Epithelial cell of proximal tubule (primary cell): Measurements from ENCODE around the gene PTPRN2. TPM values are rescaled to one million over a fixed set of nuclear protein-coding genes. Genes with fewer than 3 reads are reported as not detected.

Experiments
- DNase-seq: peaks from one replicate; pipeline ENCODE4 v3.0.0-alpha.2; 2011; ENCODE audit warnings: low read depth
- H3K4me3 ChIP-seq: 2 replicates; pipeline ENCODE4 v1.5.1; 2011; ENCODE audit warnings: low read depth, mild to moderate bottlenecking, low read length
- total RNA-seq: library from RNA; depleted of rRNA; stranded (reverse); fragments of >200 nt; gene quantifications from 2 replicates; pipeline ENCODE4 v1.2.3, GENCODE V29; 2015
- TF ChIP-seq, protein P1 (sequence below): conservative IDR thresholded peaks from 2 replicates; pipeline ENCODE4 v1.5.1; 2012; ENCODE audit warnings: low read depth, mild to moderate bottlenecking, low read length

The PTPRN2 gene
- total RNA-seq, 1 donor from 2014 or later, result 2.8 TPM

DNA sequence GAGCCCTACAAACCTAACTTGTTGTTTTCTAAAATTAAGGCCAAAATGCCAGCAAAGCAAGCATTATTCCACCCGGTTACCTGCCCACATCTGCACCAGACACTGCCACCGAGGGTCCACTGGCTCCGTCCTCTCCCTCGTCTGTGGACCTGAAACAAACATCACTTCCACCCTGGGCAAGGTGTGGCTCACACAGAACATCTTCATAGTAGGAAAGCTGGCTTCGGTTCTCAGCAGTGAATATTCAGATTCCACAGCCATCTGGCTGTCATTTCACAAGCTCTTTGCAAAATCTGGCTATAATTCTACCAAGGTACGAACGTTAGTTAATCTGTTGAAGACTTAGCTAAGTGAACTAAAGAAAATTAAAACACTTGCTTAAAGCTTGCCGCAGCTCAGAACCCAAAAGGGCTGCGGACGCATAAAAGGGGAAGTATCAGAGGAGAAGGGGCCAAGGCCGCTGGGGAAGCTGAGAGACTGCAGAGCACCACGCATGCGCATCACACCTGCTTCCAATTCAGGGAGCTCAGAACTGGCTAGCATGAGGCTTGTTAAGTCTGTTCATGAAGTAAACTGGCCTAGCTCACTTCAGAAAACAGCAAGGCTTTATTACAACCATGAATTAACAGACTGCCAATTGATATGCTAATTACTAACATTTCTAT, 46.1 kb downstream of the PTPRN2 start:
- TF ChIP-seq, protein P1, sequence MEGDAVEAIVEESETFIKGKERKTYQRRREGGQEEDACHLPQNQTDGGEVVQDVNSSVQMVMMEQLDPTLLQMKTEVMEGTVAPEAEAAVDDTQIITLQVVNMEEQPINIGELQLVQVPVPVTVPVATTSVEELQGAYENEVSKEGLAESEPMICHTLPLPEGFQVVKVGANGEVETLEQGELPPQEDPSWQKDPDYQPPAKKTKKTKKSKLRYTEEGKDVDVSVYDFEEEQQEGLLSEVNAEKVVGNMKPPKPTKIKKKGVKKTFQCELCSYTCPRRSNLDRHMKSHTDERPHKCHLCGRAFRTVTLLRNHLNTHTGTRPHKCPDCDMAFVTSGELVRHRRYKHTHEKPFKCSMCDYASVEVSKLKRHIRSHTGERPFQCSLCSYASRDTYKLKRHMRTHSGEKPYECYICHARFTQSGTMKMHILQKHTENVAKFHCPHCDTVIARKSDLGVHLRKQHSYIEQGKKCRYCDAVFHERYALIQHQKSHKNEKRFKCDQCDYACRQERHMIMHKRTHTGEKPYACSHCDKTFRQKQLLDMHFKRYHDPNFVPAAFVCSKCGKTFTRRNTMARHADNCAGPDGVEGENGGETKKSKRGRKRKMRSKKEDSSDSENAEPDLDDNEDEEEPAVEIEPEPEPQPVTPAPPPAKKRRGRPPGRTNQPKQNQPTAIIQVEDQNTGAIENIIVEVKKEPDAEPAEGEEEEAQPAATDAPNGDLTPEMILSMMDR, result no peak
- H3K4me3 ChIP-seq, result no peak overlapping the region
- no peak for DNase-seq

DNA sequence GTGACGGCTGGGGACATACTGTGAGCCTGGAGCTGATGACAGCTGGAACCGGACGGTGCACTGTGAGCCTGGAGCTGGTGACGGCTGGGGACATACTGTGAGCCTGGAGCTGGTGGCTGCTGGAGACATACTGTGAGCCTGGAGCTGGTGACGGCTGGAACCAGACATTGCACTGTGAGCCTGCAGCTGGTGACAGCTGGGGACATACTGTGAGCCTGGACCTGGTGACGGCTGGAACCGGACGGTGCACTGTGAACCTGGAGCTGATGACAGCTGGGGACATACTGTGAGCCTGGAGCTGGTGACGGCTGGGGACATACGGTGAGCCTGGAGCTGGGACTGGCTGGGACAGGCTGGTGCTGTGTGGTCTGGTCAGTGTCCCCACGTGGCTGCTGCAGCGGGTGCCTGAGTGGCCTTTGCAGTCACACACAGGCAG, 47.9 kb downstream of the PTPRN2 start:
- TF ChIP-seq, protein P1, result no peak
- H3K4me3 ChIP-seq, result no peak overlapping the region
- no peak for DNase-seq

DNA sequence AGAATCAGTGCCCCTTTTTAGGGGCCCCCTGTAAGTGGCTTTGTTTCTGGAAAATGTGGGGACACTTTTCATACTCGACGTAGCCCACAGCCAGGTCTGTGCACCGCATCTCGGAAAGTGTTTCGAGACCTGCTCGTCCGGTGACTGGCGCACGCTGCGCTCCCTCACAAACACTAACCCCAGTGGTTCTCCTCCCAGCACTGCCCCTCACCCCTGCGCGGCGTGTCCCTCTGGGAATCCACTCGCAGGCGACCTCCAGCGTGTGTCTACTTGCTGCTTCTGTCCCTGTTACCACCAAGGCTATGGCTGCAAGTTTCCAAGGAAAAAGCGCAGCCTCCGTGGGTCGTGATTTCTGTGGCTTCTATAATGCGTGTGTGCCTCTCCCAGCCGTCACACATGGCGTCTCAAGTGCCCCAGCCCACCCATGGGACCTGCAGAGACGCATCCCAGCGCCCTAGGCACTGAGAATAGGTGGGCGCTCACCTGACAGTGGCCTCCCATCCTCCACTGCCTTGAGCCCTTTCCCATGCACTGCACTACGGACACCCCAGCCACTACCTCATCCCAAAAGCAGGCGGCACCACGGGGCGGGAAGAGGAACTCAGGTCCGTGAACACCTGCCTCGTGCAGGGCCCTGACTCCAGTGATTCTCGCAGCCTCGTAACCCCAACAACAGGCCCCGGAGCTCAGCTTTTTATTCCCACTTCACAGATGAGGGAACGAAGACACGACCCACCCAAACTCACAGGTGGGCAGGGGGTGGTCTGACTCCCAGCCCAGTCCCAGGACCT, 49.3 kb downstream of the PTPRN2 start:
- TF ChIP-seq, protein P1, result no peak
- no peak for DNase-seq
- no peak overlapping the region for H3K4me3 ChIP-seq

DNA sequence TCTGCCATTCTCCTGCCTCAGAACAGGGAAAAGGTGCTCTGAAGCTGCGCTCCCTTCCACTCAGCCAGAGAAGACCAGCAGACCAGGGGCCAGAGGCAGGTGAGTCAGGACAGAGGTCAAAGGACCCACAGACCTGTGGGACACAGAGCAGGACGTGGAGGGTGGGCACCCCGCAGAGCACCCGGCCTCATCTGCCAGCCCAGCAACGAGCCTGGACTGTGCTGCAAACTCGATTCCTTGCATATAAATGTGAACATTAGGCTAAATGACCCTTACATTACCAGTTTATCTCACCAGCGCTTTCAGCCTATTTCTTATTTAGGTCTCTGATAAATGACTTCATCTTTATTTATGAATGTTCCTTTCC, 50.1 kb downstream of the PTPRN2 start:
- H3K4me3 ChIP-seq, result no peak overlapping the region
- TF ChIP-seq, protein P1, result no peak
- DNase-seq, result no peak

DNA sequence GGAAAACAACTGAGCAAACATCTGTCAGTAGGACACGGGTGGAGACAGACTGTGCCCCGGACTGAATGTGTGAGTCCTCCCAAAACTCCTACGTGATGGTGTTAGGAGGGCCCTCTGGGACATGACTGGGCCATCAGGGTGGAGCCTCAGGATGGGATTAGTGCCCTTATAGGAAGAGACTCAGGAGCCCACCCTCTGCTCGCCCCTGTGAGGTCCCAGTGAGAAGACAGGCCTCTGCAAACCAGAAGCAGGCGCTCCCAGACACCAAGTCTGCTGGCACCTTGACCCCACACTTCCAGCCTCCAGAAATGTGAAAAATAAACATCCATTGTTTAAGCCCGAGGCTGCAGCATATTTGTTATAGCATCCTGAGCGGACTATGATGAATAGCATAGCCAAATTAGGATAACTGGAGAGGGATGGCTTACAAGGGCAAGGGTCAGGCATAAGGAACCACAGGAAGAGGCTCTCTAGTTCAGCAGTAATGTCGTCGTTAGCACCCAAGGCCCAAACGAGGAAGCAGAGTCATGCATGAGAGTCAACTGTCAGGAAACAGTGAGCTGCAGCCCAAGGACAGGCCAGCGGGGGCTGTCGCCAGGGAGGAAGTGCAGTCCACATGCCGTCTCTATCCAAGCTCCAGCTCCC, 50.6 kb downstream of the PTPRN2 start:
- H3K4me3 ChIP-seq, result no peak overlapping the region
- TF ChIP-seq, protein P1, result no peak
- DNase-seq, result no peak

DNA sequence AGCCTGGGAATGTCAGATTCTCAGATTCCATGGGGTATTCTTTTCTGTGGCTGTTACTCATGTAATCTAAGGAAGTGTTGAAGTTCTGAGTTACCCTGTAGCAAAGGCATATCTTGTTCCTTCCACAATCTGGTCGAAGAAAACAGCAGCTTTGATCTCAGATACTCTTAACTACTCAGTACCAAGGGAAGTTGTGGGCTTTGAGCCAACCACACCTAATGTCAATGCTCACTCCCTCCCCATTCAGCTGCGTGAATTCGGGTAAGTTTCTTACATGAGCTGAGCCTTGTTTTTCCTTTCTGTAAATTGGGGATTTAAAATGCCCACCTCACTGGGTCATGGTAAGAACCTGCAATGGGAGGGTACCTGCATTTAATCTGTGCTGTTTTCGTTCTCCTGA, 52.5 kb downstream of the PTPRN2 start:
- DNase-seq, result no peak
- TF ChIP-seq, protein P1, result no peak
- H3K4me3 ChIP-seq, result no peak overlapping the region
